Mucosa of descending colon (tissue), 3 donors: ENCODE results near the gene TRIM37. TPM values are rescaled to one million over a fixed set of nuclear protein-coding genes. Genes with fewer than 3 reads are reported as not detected.

ENCODE experiments used
- ATAC-seq: fragments of 200-7000 bp; cut with Tn5 transposase; one replicate; pipeline ENCODE4 v1.9.1; 2020; ENCODE audit warnings: mild to moderate bottlenecking, moderate library complexity
- DNase-seq, 3 donors: peaks; one replicate each; pipeline ENCODE4 v3.0.0-alpha.2; 2020
- H3K36me3 ChIP-seq: fragments of 200-600 bp; one replicate; pipeline ENCODE4 v1.8.0; 2021; ENCODE audit warnings: low read depth, mild to moderate bottlenecking
- H3K4me1 ChIP-seq: fragments of 200-600 bp; one replicate; pipeline ENCODE4 v1.8.0; 2021; ENCODE audit warnings: low read depth, mild to moderate bottlenecking
- H3K4me3 ChIP-seq: fragments of 200-600 bp; one replicate; pipeline ENCODE4 v1.8.0; 2021; ENCODE audit warnings: mild to moderate bottlenecking
- H3K9me3 ChIP-seq: fragments of 200-600 bp; one replicate; pipeline ENCODE4 v1.8.0; 2021; ENCODE audit warnings: mild to moderate bottlenecking
- intact Hi-C, 2 donors: fragments of 100-400 bp; cut with DNase I in 1 of 2; cut with micrococcal nuclease in 1 of 2; formaldehyde crosslinking; loops; one replicate each; pipeline versions ENCODE4 v1.11.0 to v1.11.1; 2022; cut with DNase I, micrococcal nuclease
- total RNA-seq, 3 donors: library from RNA; stranded (reverse); fragmentation: NEBNext Ultra II Directional in 2 of 3; extraction: Animal tissue kit (Norgen Biotek cat#: 25700) in 2 of 3; gene quantifications; one replicate each; pipeline versions ENCODE4 v1.2.1 to v1.2.4, GENCODE V29; 2021 to 2023
- TF ChIP-seq, protein P1 (sequence below): fragments of 200-600 bp; IDR thresholded peaks from one replicate; pipeline ENCODE4 v1.8.0; 2022; ENCODE audit warnings: antibody characterized with exemption, mild to moderate bottlenecking
- donor health status: DM: no; HTN: no; CAD: no; lungs with moderate emphysema.
- donor health status: DM: no; HTN: no; CAD: no.
- donor health status: DM: no; HTN: yes; CAD: no.

Gene TRIM37
- total RNA-seq, 3 donors from 2014 or later, result 11.4 to 24.6 (median 14.5) TPM

DNA sequence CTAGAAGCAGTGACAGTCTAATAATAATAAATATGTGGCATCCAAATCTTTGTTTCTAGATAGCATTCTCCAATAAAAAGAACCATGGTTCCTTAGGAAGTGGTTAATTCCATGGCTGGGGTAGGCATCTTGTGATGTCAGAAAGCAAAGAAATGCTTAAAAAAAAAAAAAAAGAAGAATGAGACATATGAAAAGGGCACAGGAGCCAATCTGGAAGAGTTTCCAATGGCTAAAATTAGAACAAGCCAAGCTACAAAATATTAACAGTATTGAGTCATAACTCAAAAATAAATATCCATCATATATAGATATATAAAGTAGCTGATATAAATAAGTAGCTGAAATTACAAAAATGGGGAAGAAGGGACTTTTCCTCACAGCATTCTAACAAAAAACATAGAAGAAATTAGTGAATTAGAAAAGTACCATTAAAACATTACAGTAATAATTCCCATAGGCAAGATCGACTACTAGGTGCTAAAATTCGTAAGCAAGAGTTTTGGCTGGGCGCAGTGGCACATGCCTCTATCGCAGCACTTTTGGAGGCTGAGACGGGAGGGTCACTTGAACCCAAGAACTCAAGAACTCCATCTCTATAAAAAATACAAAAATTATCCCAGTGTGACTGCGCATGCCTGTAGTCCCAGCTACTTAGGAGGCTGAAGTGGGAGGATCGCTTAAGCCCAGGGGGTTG is 111.3 kb downstream of the TRIM37 start:
- intact Hi-C loops, result no loop called here
- H3K36me3 ChIP-seq, result no peaks in the 10 kb centered on the region
- DNase-seq (no peak), ATAC-seq (no peak)
- H3K4me3 ChIP-seq, result no peak overlapping the region
- TF ChIP-seq, protein P1, sequence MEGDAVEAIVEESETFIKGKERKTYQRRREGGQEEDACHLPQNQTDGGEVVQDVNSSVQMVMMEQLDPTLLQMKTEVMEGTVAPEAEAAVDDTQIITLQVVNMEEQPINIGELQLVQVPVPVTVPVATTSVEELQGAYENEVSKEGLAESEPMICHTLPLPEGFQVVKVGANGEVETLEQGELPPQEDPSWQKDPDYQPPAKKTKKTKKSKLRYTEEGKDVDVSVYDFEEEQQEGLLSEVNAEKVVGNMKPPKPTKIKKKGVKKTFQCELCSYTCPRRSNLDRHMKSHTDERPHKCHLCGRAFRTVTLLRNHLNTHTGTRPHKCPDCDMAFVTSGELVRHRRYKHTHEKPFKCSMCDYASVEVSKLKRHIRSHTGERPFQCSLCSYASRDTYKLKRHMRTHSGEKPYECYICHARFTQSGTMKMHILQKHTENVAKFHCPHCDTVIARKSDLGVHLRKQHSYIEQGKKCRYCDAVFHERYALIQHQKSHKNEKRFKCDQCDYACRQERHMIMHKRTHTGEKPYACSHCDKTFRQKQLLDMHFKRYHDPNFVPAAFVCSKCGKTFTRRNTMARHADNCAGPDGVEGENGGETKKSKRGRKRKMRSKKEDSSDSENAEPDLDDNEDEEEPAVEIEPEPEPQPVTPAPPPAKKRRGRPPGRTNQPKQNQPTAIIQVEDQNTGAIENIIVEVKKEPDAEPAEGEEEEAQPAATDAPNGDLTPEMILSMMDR, result no peak
- no peaks in the 10 kb centered on the region for H3K9me3 ChIP-seq
- no peaks in the 10 kb centered on the region for H3K4me1 ChIP-seq

DNA sequence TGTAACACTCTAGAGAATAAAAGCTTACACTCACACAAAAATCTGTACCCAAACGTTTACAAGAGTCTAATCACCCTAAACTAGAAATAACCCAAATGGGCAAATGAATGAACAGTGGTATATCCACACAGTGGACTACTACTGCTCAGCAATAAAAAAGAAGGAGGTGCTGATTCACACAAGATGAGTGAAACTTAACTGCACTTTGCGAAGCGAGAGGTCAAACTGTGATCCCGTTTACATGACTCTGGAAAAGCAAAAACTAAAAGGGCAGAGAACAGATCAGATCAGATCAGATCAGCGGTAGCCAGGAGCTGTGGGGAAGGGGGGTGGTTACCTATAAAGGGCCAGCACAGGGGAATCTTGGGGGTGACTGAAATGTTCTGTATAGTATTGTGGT is 113.4 kb downstream of the TRIM37 start:
- Histone ChIP-seq H3K36me3 (no peaks in the 10 kb centered on the region), H3K9me3 (no peaks in the 10 kb centered on the region), H3K4me1 (no peaks in the 10 kb centered on the region), H3K4me3 (no peak overlapping the region)
- TF ChIP-seq, protein P1, result no peak
- ATAC-seq (peak; percentile 54), DNase-seq (no peak)
- intact Hi-C loops, result no loop called here

DNA sequence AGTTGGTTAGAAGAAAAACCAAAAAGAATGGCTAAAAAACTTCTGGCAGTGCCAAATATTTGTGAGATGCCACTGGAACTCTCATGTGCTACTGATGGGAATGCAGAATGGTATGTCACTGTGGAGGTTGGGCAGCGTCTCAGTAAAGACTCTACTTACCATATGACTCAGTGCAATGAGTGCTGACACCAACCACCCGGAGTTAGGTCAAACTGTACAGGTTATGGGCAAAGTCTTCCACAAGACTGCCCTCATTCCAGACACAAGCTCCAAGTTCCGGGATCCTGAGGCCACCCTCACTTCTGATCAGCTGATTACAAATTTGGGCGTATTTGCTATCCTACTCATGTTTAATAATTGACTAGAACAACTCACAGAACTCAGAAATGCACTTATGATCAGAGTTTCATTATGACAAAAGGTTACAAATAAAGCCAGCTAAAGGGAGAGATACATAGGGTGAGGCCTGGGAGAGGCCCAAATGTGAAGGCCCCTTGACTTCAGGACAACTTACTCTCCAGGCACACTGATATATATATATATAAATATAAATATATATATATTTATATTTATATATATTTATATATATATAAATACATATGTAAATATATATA is 114.9 kb downstream of the TRIM37 start:
- DNase-seq (peak in 1 of 3 donors; percentile 9), ATAC-seq (peak; percentile 85)
- Histone ChIP-seq H3K4me3 (no peak overlapping the region), H3K36me3 (no peaks in the 10 kb centered on the region), H3K9me3 (no peaks in the 10 kb centered on the region), H3K4me1 (no peaks in the 10 kb centered on the region)
- intact Hi-C loops, result no loop called here
- TF ChIP-seq, protein P1, result no peak

DNA sequence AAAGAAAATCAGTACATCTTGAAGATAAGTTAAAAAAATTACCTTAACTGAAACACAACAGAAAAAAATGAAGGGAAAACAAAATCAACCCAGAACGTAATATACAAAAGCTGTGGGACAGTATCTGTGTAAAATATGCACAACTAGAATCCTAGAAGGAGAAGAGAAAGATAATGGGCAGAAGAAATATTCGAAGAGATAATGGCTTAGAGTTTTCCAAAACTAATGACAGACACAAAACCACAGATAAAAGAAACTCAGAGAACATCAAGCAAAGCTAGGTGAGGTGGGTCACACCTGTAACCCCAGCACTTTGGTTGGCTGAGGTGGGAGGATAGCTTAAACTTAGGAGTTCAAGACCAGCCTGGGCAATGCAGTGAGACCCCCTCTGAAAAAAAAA is 117.1 kb downstream of the TRIM37 start:
- no peaks in the 10 kb centered on the region for H3K36me3 ChIP-seq
- no peak for ATAC-seq
- intact Hi-C loops, result no loop called here
- TF ChIP-seq, protein P1, result no peak
- no peak for DNase-seq
- H3K4me1 ChIP-seq, result no peaks in the 10 kb centered on the region
- no peaks in the 10 kb centered on the region for H3K9me3 ChIP-seq
- H3K4me3 ChIP-seq, result no peak overlapping the region

DNA sequence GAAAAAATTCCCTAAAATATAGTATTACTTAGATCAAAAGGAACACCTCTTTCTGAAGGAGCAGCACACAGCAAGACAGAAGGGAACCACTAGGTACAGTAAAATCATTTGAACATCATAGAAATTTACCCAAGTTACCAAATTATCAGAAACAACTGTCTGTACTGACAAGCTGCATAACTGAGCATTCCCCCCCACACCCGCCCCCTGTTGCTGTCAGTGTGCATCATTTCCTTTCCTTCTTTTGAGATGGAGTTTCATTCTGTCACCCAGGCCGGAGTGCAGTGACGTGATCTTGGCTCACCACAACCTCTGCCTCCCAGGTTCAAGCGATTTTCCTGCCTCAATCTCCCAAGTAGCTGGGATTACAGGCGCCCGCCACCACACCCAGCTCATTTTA is 120.7 kb downstream of the TRIM37 start:
- H3K36me3 ChIP-seq, result no peaks in the 10 kb centered on the region
- H3K9me3 ChIP-seq, result no peaks in the 10 kb centered on the region
- no peaks in the 10 kb centered on the region for H3K4me1 ChIP-seq
- TF ChIP-seq, protein P1, result no peak
- H3K4me3 ChIP-seq, result no peak overlapping the region
- intact Hi-C loops, result no loop called here
- DNase-seq (no peak), ATAC-seq (no peak)
